CD8-positive, alpha-beta memory T cell (primary cell): ENCODE results near the gene KSR1. TPM values are rescaled to one million over a fixed set of nuclear protein-coding genes. Genes with fewer than 3 reads are reported as not detected.

Source experiments
- CTCF ChIA-PET: fragments of 350-600 bp; sonication (Branson Sonifier 250); formaldehyde crosslinking; loops from one replicate; lab custom pipeline; 2021; ENCODE audit warnings: antibody characterized with exemption; lab: Charles Lee
- POLR2A ChIA-PET: fragments of 350-600 bp; sonication (Branson Sonifier 250); formaldehyde crosslinking; loops from one replicate; lab custom pipeline; 2021; ENCODE audit warnings: antibody characterized with exemption; lab: Charles Lee
- DNase-seq, 5 donors: peaks; one replicate each; pipeline versions ENCODE4 v3.0.0 to v3.0.0-alpha.2; 2020 to 2022; ENCODE audit warnings: mixed read lengths in 1 of 5
- H3K27ac ChIP-seq: one replicate; pipeline ENCODE4 v1.7.0; 2013; ENCODE audit warnings: low read depth, mild to moderate bottlenecking, low read length, moderate library complexity
- H3K27me3 ChIP-seq: 2 replicates; pipeline ENCODE4 v1.7.0; 2013; ENCODE audit warnings: low read length, mild to moderate bottlenecking; ENCODE audit not compliant: insufficient read depth, poor library complexity, severe bottlenecking
- H3K36me3 ChIP-seq: 2 replicates; pipeline ENCODE4 v1.7.0; 2013; ENCODE audit warnings: mild to moderate bottlenecking, low read length, moderate library complexity; ENCODE audit not compliant: insufficient read depth
- H3K4me1 ChIP-seq: 2 replicates; pipeline ENCODE4 v1.7.0; 2013; ENCODE audit warnings: mild to moderate bottlenecking, low read length, moderate library complexity; ENCODE audit not compliant: insufficient read depth
- H3K4me3 ChIP-seq: 2 replicates; pipeline ENCODE4 v1.7.0; 2013; ENCODE audit warnings: mild to moderate bottlenecking, low read length
- H3K9me3 ChIP-seq: 2 replicates; pipeline ENCODE4 v1.7.0; 2013; ENCODE audit warnings: mild to moderate bottlenecking, low read length
- H3K27ac Mint-ChIP-seq, 8 donors: one replicate each; pipeline ENCODE4 v1.8.0; 2020 to 2021; ENCODE audit warnings: mixed read lengths in 8 of 8, mild to moderate bottlenecking in 6 of 8, inconsistent platforms in 3 of 8, moderate library complexity in 3 of 8
- H3K27me3 Mint-ChIP-seq, 2 donors: one replicate each; pipeline ENCODE4 v1.8.0; 2020 to 2021; ENCODE audit warnings: mixed read lengths in 2 of 2, mild to moderate bottlenecking in 1 of 2, moderate library complexity in 1 of 2
- H3K36me3 Mint-ChIP-seq, 3 donors: one replicate each; pipeline ENCODE4 v1.8.0; 2020 to 2021; ENCODE audit warnings: mixed read lengths in 3 of 3, inconsistent platforms in 1 of 3, mild to moderate bottlenecking in 1 of 3
- H3K4me1 Mint-ChIP-seq, 3 donors: one replicate each; pipeline ENCODE4 v1.8.0; 2020 to 2021; ENCODE audit warnings: mixed read lengths in 3 of 3, inconsistent platforms in 1 of 3, mild to moderate bottlenecking in 1 of 3
- H3K4me3 Mint-ChIP-seq, 7 donors: one replicate each; pipeline ENCODE4 v1.8.0; 2020 to 2021; ENCODE audit warnings: mixed read lengths in 7 of 7, mild to moderate bottlenecking in 6 of 7, moderate library complexity in 4 of 7, inconsistent platforms in 2 of 7
- H3K9me3 Mint-ChIP-seq, 5 donors: one replicate each; pipeline ENCODE4 v1.8.0; 2020 to 2022; ENCODE audit warnings: mixed read lengths in 5 of 5, mild to moderate bottlenecking in 3 of 5, moderate library complexity in 2 of 5, inconsistent platforms in 1 of 5
- polyA plus RNA-seq: library from polyadenylated mRNA; unstranded; fragments of 300-500 nt; fragmentation: Illumina TruSeq; gene quantifications from one replicate; pipeline ENCODE4 v1.2.3, GENCODE V29; 2021
- total RNA-seq, 2 experiments: library from RNA; stranded (reverse); gene quantifications; one replicate each; pipeline ENCODE4 v1.2.3, GENCODE V29; 2021

Gene KSR1
- total and polyA plus RNA-seq, 3 experiments from 2014 or later: 2.9 to 26.9 (median 26.3) TPM

GRCh38 chr17:27495460-27495859 is 39.2 kb downstream of the KSR1 start:
- peaks cover 2 to 7% (median 3%) of the 10 kb centered on the region in 3 donors for H3K36me3 Mint-ChIP-seq
- POLR2A ChIA-PET: no interaction called here
- peaks cover 0 to 3% (median 0%) of the 10 kb centered on the region in 5 donors for H3K9me3 Mint-ChIP-seq
- H3K4me3 Mint-ChIP-seq: no peak overlapping the region
- no peaks in the 10 kb centered on the region for H3K36me3 ChIP-seq
- CTCF ChIA-PET: no interaction called here
- H3K9me3 ChIP-seq: no peaks in the 10 kb centered on the region
- H3K4me1 Mint-ChIP-seq: peaks cover 5 to 23% (median 21%) of the 10 kb centered on the region in 3 donors
- H3K27me3 ChIP-seq: no peaks in the 10 kb centered on the region
- H3K27ac Mint-ChIP-seq: peak overlapping the region in 1 of 8 donors; percentile 23
- no peak for DNase-seq
- H3K4me3 ChIP-seq: no peak overlapping the region
- H3K4me1 ChIP-seq: no peaks in the 10 kb centered on the region
- peaks cover 0 to 3% of the 10 kb centered on the region in 2 donors for H3K27me3 Mint-ChIP-seq
- no peak overlapping the region for H3K27ac ChIP-seq

DNA sequence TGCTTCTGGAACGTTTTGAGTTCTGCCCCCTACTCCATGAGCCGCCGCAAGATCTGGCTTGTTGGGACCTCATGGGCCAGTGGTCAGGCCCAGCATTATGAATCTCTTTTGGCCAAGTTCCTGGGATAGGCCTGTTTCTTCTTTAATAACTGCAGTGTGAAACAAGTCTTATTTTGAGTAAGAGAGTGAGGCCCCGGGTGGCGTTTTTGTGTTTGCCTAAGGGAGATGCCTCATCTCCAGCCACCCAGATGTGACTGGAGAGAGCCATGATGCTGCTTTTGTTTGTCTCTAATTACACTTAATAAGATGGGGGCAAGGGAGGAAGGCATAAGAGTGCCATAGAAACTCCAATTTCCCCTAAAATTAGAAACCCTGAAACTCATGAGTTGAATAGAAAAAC is 39.8 kb downstream of the KSR1 start:
- no peak overlapping the region for H3K27ac Mint-ChIP-seq
- CTCF ChIA-PET: no interaction called here
- H3K9me3 Mint-ChIP-seq: peaks cover 0 to 6% (median 0%) of the 10 kb centered on the region in 5 donors
- Histone ChIP-seq H3K27ac (no peak overlapping the region), H3K4me1 (no peaks in the 10 kb centered on the region), H3K36me3 (no peaks in the 10 kb centered on the region), H3K4me3 (no peak overlapping the region), H3K9me3 (no peaks in the 10 kb centered on the region), H3K27me3 (no peaks in the 10 kb centered on the region)
- H3K4me3 Mint-ChIP-seq: no peak overlapping the region
- no peak for DNase-seq
- peaks cover 3 to 10% (median 4%) of the 10 kb centered on the region in 3 donors for H3K36me3 Mint-ChIP-seq
- peaks cover 0 to 6% of the 10 kb centered on the region in 2 donors for H3K27me3 Mint-ChIP-seq
- POLR2A ChIA-PET: interaction anchor here (0.6 kb wide), 1 partner anchor 13 kb away, joined by 5 read pairs; no protein-coding TSS in a partner anchor
- peaks cover 5 to 18% (median 18%) of the 10 kb centered on the region in 3 donors for H3K4me1 Mint-ChIP-seq

DNA sequence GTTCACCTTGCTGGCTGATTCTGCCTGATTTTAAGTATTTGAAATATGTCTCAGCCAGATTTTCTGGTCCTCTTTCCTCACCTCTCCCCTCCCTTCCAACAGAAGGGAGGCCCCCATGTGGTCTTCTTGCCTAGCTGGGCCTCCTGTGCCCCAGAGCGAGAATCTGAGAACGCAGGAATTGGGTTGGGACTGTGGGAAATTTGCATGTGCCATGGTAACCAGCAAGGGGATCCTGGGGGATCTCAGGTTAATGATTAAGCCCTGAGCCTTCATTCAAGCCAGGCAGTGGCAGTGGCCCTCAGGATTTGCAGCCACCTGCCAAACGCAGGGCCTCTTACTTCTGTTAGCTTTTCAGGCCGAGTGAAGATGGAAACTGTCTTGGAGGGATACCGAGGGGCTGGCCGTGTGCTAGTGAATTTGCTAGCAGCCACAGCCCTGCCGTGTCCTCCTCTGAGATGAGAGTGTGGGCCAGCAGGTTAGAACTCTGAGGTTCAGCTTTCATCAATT is 40.2 kb downstream of the KSR1 start:
- ChIA-PET CTCF (no interaction called here), POLR2A (interaction anchor here (0.6 kb wide), 1 partner anchor 13 kb away, joined by 5 read pairs; no protein-coding TSS in a partner anchor)
- Histone ChIP-seq H3K9me3 (no peaks in the 10 kb centered on the region), H3K4me3 (no peak overlapping the region), H3K27me3 (no peaks in the 10 kb centered on the region), H3K4me1 (no peaks in the 10 kb centered on the region), H3K36me3 (no peaks in the 10 kb centered on the region), H3K27ac (no peak overlapping the region)
- peaks cover 5 to 18% (median 17%) of the 10 kb centered on the region in 3 donors for H3K4me1 Mint-ChIP-seq
- H3K36me3 Mint-ChIP-seq: peaks cover 3 to 10% (median 4%) of the 10 kb centered on the region in 3 donors
- DNase-seq: no peak
- H3K4me3 Mint-ChIP-seq: no peak overlapping the region
- peaks cover 0 to 6% (median 0%) of the 10 kb centered on the region in 5 donors for H3K9me3 Mint-ChIP-seq
- peaks cover 0 to 6% of the 10 kb centered on the region in 2 donors for H3K27me3 Mint-ChIP-seq
- no peak overlapping the region for H3K27ac Mint-ChIP-seq

DNA sequence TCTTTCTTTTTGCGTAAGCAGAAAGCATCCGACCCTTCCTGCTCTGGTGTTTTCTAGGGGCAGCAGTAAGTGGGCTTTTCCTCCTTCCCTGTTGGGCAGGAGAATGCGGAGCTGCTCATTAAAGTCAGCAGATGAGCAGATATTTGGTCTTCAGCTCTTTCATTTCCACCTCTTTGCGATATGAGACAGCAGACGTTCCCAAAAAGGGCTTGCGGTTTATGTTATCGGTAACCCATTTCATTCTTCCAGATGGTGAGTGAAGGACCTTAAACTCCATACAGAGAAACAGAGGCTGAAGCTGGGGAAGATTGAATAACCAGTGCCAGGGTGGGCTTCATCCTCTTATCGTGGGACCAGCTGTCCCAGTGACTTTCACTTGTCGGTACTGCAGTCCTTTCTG is 40.7 kb downstream of the KSR1 start:
- Mint-ChIP-seq H3K36me3 (peaks cover 3 to 10% (median 8%) of the 10 kb centered on the region in 3 donors), H3K4me3 (no peak overlapping the region), H3K27me3 (peaks cover 0 to 6% of the 10 kb centered on the region in 2 donors), H3K27ac (peak overlapping the region in 1 of 8 donors; percentile 27), H3K9me3 (peaks cover 0 to 6% (median 0%) of the 10 kb centered on the region in 5 donors), H3K4me1 (peaks cover 5 to 17% (median 12%) of the 10 kb centered on the region in 3 donors)
- CTCF ChIA-PET: no interaction called here
- Histone ChIP-seq H3K27me3 (no peaks in the 10 kb centered on the region), H3K4me3 (no peak overlapping the region), H3K9me3 (no peaks in the 10 kb centered on the region), H3K36me3 (no peaks in the 10 kb centered on the region), H3K27ac (no peak overlapping the region), H3K4me1 (no peaks in the 10 kb centered on the region)
- POLR2A ChIA-PET: no interaction called here
- no peak for DNase-seq

GRCh38 chr17:27497696-27498095 is 41.4 kb downstream of the KSR1 start:
- Histone ChIP-seq H3K4me3 (no peak overlapping the region), H3K9me3 (no peaks in the 10 kb centered on the region), H3K36me3 (no peaks in the 10 kb centered on the region), H3K27me3 (no peaks in the 10 kb centered on the region), H3K27ac (no peak overlapping the region), H3K4me1 (no peaks in the 10 kb centered on the region)
- no peak for DNase-seq
- ChIA-PET CTCF (no interaction called here), POLR2A (no interaction called here)
- Mint-ChIP-seq H3K27me3 (peaks cover 0 to 6% of the 10 kb centered on the region in 2 donors), H3K4me3 (no peak overlapping the region), H3K27ac (peak overlapping the region in 1 of 8 donors; percentile 46), H3K9me3 (peaks cover 0 to 6% (median 2%) of the 10 kb centered on the region in 5 donors), H3K36me3 (peaks cover 3 to 10% (median 8%) of the 10 kb centered on the region in 3 donors), H3K4me1 (peaks cover 7 to 11% (median 7%) of the 10 kb centered on the region in 3 donors)

DNA sequence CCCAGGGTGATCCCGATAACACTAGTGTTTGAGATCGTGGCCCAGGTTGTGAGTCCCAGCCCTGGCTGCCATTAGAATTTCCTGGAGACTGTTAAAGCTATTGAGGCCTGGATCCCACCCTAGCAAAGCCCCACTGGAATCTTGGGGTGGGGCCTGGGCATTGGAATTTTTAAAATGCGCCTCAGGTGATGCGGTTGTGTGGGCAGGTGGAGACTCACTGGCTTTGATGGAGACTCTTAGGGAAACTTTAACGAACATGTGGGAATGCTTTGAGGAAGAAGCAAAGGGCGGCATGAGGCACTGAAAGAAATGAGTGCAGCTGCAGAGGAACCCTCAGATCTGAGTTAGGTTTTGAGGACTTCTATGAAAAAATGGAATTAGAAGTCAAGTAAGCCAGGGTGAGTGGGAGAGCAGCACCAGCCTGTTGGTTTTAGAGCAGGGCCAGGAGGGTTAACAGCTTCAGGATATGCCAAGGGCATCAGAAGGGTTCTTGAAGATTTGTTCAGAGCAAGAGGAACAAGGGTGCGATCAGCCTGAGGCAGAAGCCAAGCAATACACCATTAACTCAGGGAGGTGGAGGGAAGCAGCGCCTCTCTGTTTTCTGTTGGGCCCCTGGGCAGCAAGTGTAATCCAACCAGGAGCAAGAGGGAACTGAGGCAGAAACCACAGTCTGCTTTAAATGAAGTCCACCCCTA is 42.5 kb downstream of the KSR1 start:
- DNase-seq: no peak
- Mint-ChIP-seq H3K27me3 (peaks cover 0 to 6% of the 10 kb centered on the region in 2 donors), H3K4me1 (peaks cover 4 to 13% (median 10%) of the 10 kb centered on the region in 3 donors), H3K27ac (no peak overlapping the region), H3K36me3 (peaks cover 6 to 10% (median 8%) of the 10 kb centered on the region in 3 donors), H3K4me3 (no peak overlapping the region), H3K9me3 (peaks cover 0 to 6% (median 2%) of the 10 kb centered on the region in 5 donors)
- POLR2A ChIA-PET: no interaction called here
- no peaks in the 10 kb centered on the region for H3K36me3 ChIP-seq
- no peaks in the 10 kb centered on the region for H3K4me1 ChIP-seq
- no peaks in the 10 kb centered on the region for H3K27me3 ChIP-seq
- no peak overlapping the region for H3K4me3 ChIP-seq
- CTCF ChIA-PET: no interaction called here
- H3K27ac ChIP-seq: no peak overlapping the region
- no peaks in the 10 kb centered on the region for H3K9me3 ChIP-seq

DNA sequence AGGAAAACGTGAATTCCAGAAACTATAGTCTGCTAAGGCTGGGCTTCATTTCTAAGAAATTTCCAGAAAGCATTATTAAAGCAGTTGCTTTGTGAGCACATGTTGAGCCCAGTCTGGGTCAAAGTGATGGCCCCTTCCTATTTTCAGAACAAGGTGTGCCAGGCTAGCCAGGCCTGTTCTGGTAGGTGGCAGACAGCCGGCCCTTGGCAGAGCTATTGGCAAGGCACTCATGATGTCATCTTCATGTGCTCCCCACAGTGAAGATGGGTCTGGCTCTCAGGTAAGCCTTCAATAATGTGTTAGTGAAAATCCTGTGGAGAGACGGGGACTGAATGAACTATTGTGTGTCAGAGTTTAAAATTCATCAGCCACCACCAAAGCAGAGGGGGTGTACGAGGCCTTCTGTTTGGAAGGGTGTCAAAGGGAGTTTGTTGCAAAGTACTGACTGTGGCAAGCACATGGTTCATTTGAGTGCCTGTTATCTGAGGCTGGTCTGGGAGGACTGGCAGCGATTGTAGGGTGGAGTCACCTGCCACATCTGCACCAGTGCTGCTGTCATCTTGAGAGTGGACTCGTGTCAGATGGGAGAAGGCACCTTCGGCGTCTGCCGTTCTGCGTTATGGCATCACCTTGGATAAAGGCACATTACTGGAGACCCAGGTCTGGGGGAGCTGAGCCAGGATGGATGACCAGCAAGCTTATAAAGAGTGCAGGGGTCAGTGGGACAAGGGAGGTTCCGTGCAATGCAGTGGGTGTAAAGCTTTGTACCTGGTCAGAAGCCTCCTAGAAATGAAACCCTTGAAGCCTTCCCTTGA is 43.4 kb downstream of the KSR1 start:
- Histone ChIP-seq H3K9me3 (no peaks in the 10 kb centered on the region), H3K27me3 (no peaks in the 10 kb centered on the region), H3K27ac (no peak overlapping the region), H3K4me1 (no peaks in the 10 kb centered on the region), H3K36me3 (no peaks in the 10 kb centered on the region), H3K4me3 (no peak overlapping the region)
- Mint-ChIP-seq H3K27ac (peak overlapping the region in 1 of 8 donors; percentile 68), H3K4me3 (no peak overlapping the region), H3K4me1 (peaks cover 4 to 11% (median 8%) of the 10 kb centered on the region in 3 donors), H3K9me3 (peaks cover 0 to 6% (median 2%) of the 10 kb centered on the region in 5 donors), H3K36me3 (peaks cover 6 to 10% (median 8%) of the 10 kb centered on the region in 3 donors), H3K27me3 (peaks cover 0 to 6% of the 10 kb centered on the region in 2 donors)
- ChIA-PET POLR2A (no interaction called here), CTCF (no interaction called here)
- DNase-seq: no peak
